A549 (cell line): Measurements from ENCODE around the gene ALG12. TPM values are rescaled to one million over a fixed set of nuclear protein-coding genes. Genes with fewer than 3 reads are reported as not detected.

Experiments used
- ATAC-seq, 2 experiments: fragments of 200-7000 bp in 1 of 2; fragments of >200 bp in 1 of 2; cut with Nextera tagmentation in 1 of 2; cut with Tn5 transposase in 1 of 2; 3 replicates each; pipeline versions ENCODE4 v1.8.0 to v1.9.1; 2018 to 2020; ENCODE audit warnings: mild to moderate bottlenecking in 1 of 2, moderate library complexity in 1 of 2
- CTCF ChIA-PET: fragments of 300-600 bp; sonication (Branson Sonifier 250); formaldehyde crosslinking; extraction: SDS; loops from one replicate; lab custom pipeline; 2021; ENCODE audit warnings: antibody characterized with exemption, inconsistent platforms; lab: Yijun Ruan, JAX
- POLR2A ChIA-PET: fragments of 350-600 bp; formaldehyde crosslinking; extraction: SDS; loops from one replicate; lab custom pipeline; 2021; ENCODE audit warnings: antibody characterized with exemption, inconsistent platforms; lab: Yijun Ruan, JAX
- DNase-seq, 2 experiments: peaks; one replicate each; pipeline versions ENCODE4 v3.0.0 to v3.0.0-alpha.2; 2011 to 2016; ENCODE audit warnings: low read depth in 1 of 2, low spot score in 1 of 2
- FAIRE-seq: peaks from 2 replicates; lab custom pipeline; 2011; peaks lifted over from hg19 to GRCh38; lab: Jason Lieb, UNC
- H3K27ac ChIP-seq, 2 experiments: fragments of >200 bp; sonication (Bioruptor Twin); formaldehyde crosslinking; 3 replicates each; pipeline ENCODE4 v1.5.1; 2016 to 2017
- H3K4me1 ChIP-seq: fragments of >200 bp; sonication (Bioruptor Twin); formaldehyde crosslinking; 3 replicates; pipeline ENCODE4 v1.6.1; 2016
- H3K4me2 ChIP-seq: fragments of >200 bp; sonication (Bioruptor Twin); formaldehyde crosslinking; 3 replicates; pipeline ENCODE4 v1.6.1; 2016
- H3K4me3 ChIP-seq: fragments of >200 bp; sonication (Bioruptor Twin); formaldehyde crosslinking; 3 replicates; pipeline ENCODE4 v1.5.1; 2016
- H3K9me3 ChIP-seq: fragments of >200 bp; sonication (Bioruptor Twin); formaldehyde crosslinking; 3 replicates; pipeline ENCODE4 v1.6.1; 2016
- ATOH8 ChIP-seq: fragments of 250-450 bp; sonication (Bioruptor Pico); IDR thresholded peaks from 2 replicates; pipeline ENCODE4 v1.5.0; 2020; ENCODE audit warnings: low read depth, mild to moderate bottlenecking, moderate library complexity
- BCL3 ChIP-seq: fragments of >200 bp; sonication (Bioruptor Twin); formaldehyde crosslinking; IDR thresholded peaks from 3 replicates; pipeline ENCODE4 v1.6.1; 2016
- CBX2 ChIP-seq: fragments of 200-600 bp; sonication (generic); IDR thresholded peaks from 2 replicates; pipeline ENCODE4 v1.6.1; 2016; ENCODE audit warnings: low read depth, mild to moderate bottlenecking, borderline replicate concordance
- CBX8 ChIP-seq: fragments of 200-600 bp; sonication (generic); IDR thresholded peaks from 2 replicates; pipeline ENCODE4 v1.6.1; 2016
- EHMT2 ChIP-seq: fragments of 200-600 bp; sonication (generic); IDR thresholded peaks from 2 replicates; pipeline ENCODE4 v1.6.1; 2016; ENCODE audit warnings: antibody characterized with exemption, low read depth, mild to moderate bottlenecking, moderate library complexity
- EP300 ChIP-seq, 2 experiments: fragments of >200 bp; sonication (Bioruptor Twin); formaldehyde crosslinking; IDR thresholded peaks; 2 replicates in 1 of 2; 3 replicates in 1 of 2; pipeline ENCODE4 v1.6.1; 2016 to 2017
- HOXA7 ChIP-seq: fragments of 250-450 bp; sonication (Bioruptor Pico); IDR thresholded peaks from 2 replicates; pipeline ENCODE4 v1.5.0; 2020; ENCODE audit warnings: mild to moderate bottlenecking, moderate library complexity
- JUNB ChIP-seq: fragments of >200 bp; sonication (Bioruptor Twin); formaldehyde crosslinking; IDR thresholded peaks from 2 replicates; pipeline ENCODE4 v1.6.1; 2016
- KDM5A ChIP-seq: fragments of 200-600 bp; sonication (generic); IDR thresholded peaks from 2 replicates; pipeline ENCODE4 v1.6.1; 2016; ENCODE audit warnings: antibody characterized with exemption, mild to moderate bottlenecking
- MYC ChIP-seq: IDR thresholded peaks from 2 replicates; pipeline ENCODE4 v1.6.1; 2012; ENCODE audit warnings: mild to moderate bottlenecking, inconsistent platforms, low read length, improper control_type of control experiment, borderline replicate concordance
- POLR2AphosphoS2 ChIP-seq: conservative IDR thresholded peaks from 2 replicates; pipeline ENCODE4 v1.6.1; 2012; ENCODE audit warnings: low read length, improper control_type of control experiment, inconsistent platforms
- RCOR1 ChIP-seq: fragments of 150-350 bp; IDR thresholded peaks from 2 replicates; pipeline ENCODE4 v1.6.1; 2014; ENCODE audit warnings: antibody characterized with exemption, low read length, low read depth
- REST ChIP-seq: fragments of 200-600 bp; sonication (generic); IDR thresholded peaks from 2 replicates; pipeline ENCODE4 v1.6.1; 2016; ENCODE audit warnings: antibody characterized with exemption, mild to moderate bottlenecking, moderate library complexity
- SREBF2 ChIP-seq: fragments of 450-650 bp; IDR thresholded peaks from 2 replicates; pipeline ENCODE4 v1.6.1; 2014; ENCODE audit warnings: mild to moderate bottlenecking, moderate library complexity
- TP53 ChIP-seq: fragments of 250-450 bp; sonication (Bioruptor Pico); IDR thresholded peaks from 2 replicates; pipeline ENCODE4 v1.5.0; 2021; ENCODE audit warnings: mild to moderate bottlenecking, moderate library complexity
- WGBS: methylation state at CpG from one replicate; pipeline ENCODE4 v1.1.6; 2017; ENCODE audit errors: missing lambda C conversion rate; 5-methylcytosine and 5-hydroxymethylcytosine counted together
- polyA plus RNA-seq, 4 experiments: library from polyadenylated mRNA; depleted of rRNA in 3 of 4; stranded (reverse); fragments of >200 nt; fragmentation: RNase III in 1 of 4; extraction: RNeasy Plus Mini Kit Qiagen cat#74134 plus additional on column Dnase treatment in 1 of 4; gene quantifications; 2 replicates in 3 of 4; 3 replicates in 1 of 4; pipeline ENCODE4 v1.2.3, GENCODE V29; 2011 to 2017

Gene ALG12
- polyA plus RNA-seq, 2 of the 4 experiments (the other 2 are of a cell fraction), result 4.4 to 7.7 TPM

DNA sequence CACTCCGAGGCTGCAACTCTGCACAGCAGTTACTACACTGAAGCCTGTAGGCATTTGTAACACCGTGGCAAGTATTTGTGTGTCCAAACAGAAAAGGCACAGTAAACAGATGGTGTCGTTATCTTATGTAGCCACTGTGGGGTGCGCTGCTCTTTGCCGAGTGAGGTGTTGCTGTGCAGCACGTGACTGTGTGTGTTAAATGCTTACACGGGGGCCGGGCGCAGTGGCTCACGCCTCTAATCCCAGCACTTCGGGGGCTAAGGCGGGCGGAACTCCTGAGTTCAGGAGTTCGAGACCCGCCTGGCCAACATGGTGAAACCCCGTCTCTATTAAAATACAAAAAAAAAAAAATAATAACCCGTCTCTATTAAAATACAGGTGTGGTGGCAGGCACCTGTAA lies 53.1 kb downstream of the ALG12 start (continued):
- TF ChIP-seq RCOR1, result no peak

- 86% methylated on average over 7 of the region's 7 CpGs for WGBS
- POLR2A ChIA-PET, result no interaction called here
- DNase-seq, result no peak
- ATAC-seq, result no peak
- H3K9me3 ChIP-seq, result peaks cover 22% of the 10 kb centered on the region
- TF ChIP-seq HOXA7 (CRISPR knock-in tag) (no peak), CBX2 (no peak), JUNB (no peak), REST (no peak), EHMT2 (no peak), ATOH8 (no peak), SREBF2 (no peak), TP53 (no peak), EP300 (IDR thresholded peaks at IDR 0.05) (no peak)
- H3K4me2 ChIP-seq, result no peak overlapping the region
- no peaks in the 10 kb centered on the region for H3K4me1 ChIP-seq
- no peak for FAIRE-seq
- H3K4me3 ChIP-seq, result no peak overlapping the region
- CTCF ChIA-PET, result no interaction called here
- no peak overlapping the region for H3K27ac ChIP-seq
These were observed 54.3 kb downstream of the ALG12 start for GRCh38 chr22:49863931-49864330.

DNA sequence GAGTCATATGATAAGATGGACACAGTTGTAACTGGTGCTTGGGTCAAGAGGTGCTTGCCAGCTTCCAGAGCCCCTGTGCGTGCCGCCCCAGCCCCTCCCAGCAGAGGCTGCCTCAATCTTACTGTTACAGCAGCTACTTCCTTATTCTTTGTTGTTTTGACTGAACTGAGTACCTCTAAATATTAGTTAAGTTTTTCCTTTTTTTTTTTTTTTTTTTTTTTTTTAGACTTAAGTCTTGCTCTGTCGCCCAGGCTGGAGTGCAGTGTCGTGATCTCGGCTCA lies 55.8 kb downstream of the ALG12 start:
- Histone ChIP-seq H3K4me2 (no peak overlapping the region), H3K4me3 (no peak overlapping the region), H3K9me3 (peaks cover 13% of the 10 kb centered on the region), H3K4me1 (no peaks in the 10 kb centered on the region), H3K27ac (no peak overlapping the region)
- 96% methylated on average over 5 of the region's 5 CpGs for WGBS
- ATAC-seq (no peak), DNase-seq (no peak), FAIRE-seq (no peak)
- CTCF ChIA-PET, result no interaction called here
- TF ChIP-seq POLR2AphosphoS2 (no peak), KDM5A (no peak)
- POLR2A ChIA-PET, result no interaction called here

GRCh38 chr22:49861642-49862495 lies 56.4 kb downstream of the ALG12 start:
- H3K27ac ChIP-seq, result no peak overlapping the region
- DNase-seq (no peak), ATAC-seq (0 out of 6 replicates have a peak, but pooled peaks of 1 of the 2 experiments have one; percentile 24), FAIRE-seq (no peak)
- H3K4me2 ChIP-seq, result no peak overlapping the region
- no peaks in the 10 kb centered on the region for H3K4me1 ChIP-seq
- WGBS, result 91% methylated on average over 24 of the region's 29 CpGs
- no peak overlapping the region for H3K4me3 ChIP-seq
- TF ChIP-seq POLR2AphosphoS2 (no peak), BCL3 (no peak), CBX8 (no peak), MYC (no peak)
- TF ChIP-seq, all 56 proteins: peak for 0
- CTCF ChIA-PET, result interaction anchor here (0.6 kb wide), 1 partner anchor 51 kb away, joined by 5 read pairs; no protein-coding TSS in a partner anchor
- peaks cover 13% of the 10 kb centered on the region for H3K9me3 ChIP-seq
- POLR2A ChIA-PET, result no interaction called here
